Subcutaneous abdominal adipose tissue (tissue), 5 donors: ENCODE results near the gene ABCG1.

Experiments
- H3K27ac ChIP-seq: one replicate; pipeline ENCODE4 v1.7.0; 2013; ENCODE audit warnings: low read depth, mild to moderate bottlenecking, inconsistent platforms, low read length, moderate library complexity
- H3K27me3 ChIP-seq, 5 donors: one replicate each; pipeline ENCODE4 v1.7.0; 2013; ENCODE audit warnings: low read length in 5 of 5, inconsistent platforms in 1 of 5; ENCODE audit not compliant: control insufficient read depth in 5 of 5, insufficient read depth in 4 of 5
- H3K36me3 ChIP-seq, 5 donors: one replicate each; pipeline ENCODE4 v1.7.0; 2013; ENCODE audit warnings: low read length in 5 of 5; ENCODE audit not compliant: control insufficient read depth in 5 of 5, insufficient read depth in 5 of 5
- H3K4me1 ChIP-seq, 5 donors: one replicate each; pipeline ENCODE4 v1.7.0; 2013; ENCODE audit warnings: low read length in 5 of 5, mild to moderate bottlenecking in 3 of 5, moderate library complexity in 1 of 5; ENCODE audit not compliant: control insufficient read depth in 5 of 5, insufficient read depth in 5 of 5
- H3K4me3 ChIP-seq, 5 donors: one replicate each; pipeline ENCODE4 v1.7.0; 2013; ENCODE audit warnings: low read length in 5 of 5, low read depth in 1 of 5
- H3K9ac ChIP-seq, 5 donors: one replicate each; pipeline ENCODE4 v1.7.0; 2013; ENCODE audit warnings: low read length in 5 of 5, mild to moderate bottlenecking in 4 of 5, moderate library complexity in 3 of 5
- H3K9me3 ChIP-seq, 5 donors: one replicate each; pipeline ENCODE4 v1.7.0; 2013; ENCODE audit warnings: low read length in 5 of 5; ENCODE audit not compliant: control insufficient read depth in 5 of 5
- donor health status: healthy.
- donor health status: healthy.
- donor health status: healthy.
- donor health status: healthy.
- donor health status: healthy.

Gene ABCG1

DNA sequence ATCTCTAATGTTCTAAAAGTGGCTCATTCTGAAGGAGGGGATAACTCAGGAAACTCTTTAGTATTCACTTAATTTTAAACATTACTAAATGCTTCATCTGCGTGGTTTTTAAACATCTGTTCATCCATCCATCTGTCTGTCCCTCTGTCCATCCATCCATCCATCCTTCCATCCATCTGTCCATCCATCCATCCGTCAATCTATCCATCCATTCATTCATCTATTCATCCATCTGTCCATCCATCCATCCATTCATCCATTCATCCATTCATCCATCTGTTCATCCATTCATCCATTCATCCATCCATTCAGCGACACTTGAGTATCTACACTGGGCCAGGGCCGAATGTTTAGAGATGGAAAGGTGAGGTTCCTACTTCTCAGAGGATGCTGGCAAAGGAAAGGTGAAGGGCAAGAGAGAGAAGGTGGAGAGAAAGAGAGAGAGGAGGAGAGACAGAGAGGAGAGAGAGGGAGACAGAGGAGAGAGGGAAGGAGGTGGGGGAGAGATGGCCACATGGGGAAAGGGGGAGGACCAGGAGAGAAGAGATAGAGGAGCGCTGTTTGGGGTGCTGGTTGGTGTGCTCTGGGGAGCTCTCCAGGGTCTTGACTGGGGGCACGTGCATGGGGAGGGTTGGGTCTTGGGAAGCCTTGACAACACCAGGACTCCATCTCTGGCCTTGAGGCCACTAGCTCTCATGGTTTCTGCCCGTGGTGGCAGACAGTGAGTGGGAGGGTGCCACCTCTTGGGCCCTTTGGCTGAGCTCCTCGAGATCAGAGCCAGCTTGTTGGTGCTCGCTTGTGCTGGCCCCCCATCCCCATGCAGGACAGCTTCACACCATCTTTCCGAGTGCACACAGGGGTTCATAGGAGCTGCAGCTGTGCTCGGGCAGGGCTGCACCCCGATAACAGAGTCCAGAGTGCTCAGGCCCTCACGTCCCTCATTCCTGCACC is 45.6 kb downstream of the ABCG1 start:
- peak overlapping the region; percentile 81 for H3K27ac ChIP-seq

DNA sequence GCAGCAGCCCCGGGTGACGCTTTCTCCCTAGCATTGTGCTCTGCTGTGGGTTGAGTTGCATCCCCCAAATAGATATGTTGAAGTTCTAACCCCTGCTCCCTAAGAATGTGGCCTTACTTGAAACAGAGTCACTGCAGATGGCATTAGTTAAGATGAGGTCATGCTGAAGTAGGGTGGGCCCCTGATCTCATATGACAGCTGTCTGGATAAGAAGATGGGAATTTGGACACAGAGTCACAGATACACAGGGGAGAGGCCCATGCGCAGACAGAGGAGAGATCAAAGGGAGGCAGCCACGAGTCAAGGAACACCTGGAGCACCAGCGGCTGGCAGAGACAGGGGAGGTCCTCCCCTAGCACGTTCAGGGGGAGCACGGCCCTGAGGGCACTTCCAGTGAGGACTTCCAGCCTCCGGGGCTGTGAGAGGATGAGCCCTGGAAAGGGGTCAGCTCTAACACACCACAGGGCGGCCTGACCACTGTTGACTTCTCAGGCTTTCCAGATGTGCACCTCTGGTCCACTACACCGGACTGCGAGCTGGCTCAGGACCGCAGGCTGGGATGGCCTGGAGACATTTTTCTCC is 46.4 kb downstream of the ABCG1 start:
- H3K27ac ChIP-seq, result no peak overlapping the region
- no peak overlapping the region for H3K9ac ChIP-seq
- H3K9me3 ChIP-seq, result no peaks in the 10 kb centered on the region
- H3K4me1 ChIP-seq, result peaks cover 0 to 61% (median 40%) of the 10 kb centered on the region in 5 donors
- H3K4me3 ChIP-seq, result no peak overlapping the region
- H3K36me3 ChIP-seq, result no peaks in the 10 kb centered on the region
- peaks cover 0 to 10% (median 3%) of the 10 kb centered on the region in 5 donors for H3K27me3 ChIP-seq

More for the DNA sequence above, 45.6 kb downstream of the ABCG1 start:
- H3K9ac ChIP-seq, result peak overlapping the region in 1 of 5 donors; percentile 18
- peaks cover 0 to 13% (median 3%) of the 10 kb centered on the region in 5 donors for H3K27me3 ChIP-seq
- no peaks in the 10 kb centered on the region for H3K9me3 ChIP-seq
- H3K4me3 ChIP-seq, result no peak overlapping the region
- H3K36me3 ChIP-seq, result no peaks in the 10 kb centered on the region
- peaks cover 2 to 68% (median 40%) of the 10 kb centered on the region in 5 donors for H3K4me1 ChIP-seq

DNA sequence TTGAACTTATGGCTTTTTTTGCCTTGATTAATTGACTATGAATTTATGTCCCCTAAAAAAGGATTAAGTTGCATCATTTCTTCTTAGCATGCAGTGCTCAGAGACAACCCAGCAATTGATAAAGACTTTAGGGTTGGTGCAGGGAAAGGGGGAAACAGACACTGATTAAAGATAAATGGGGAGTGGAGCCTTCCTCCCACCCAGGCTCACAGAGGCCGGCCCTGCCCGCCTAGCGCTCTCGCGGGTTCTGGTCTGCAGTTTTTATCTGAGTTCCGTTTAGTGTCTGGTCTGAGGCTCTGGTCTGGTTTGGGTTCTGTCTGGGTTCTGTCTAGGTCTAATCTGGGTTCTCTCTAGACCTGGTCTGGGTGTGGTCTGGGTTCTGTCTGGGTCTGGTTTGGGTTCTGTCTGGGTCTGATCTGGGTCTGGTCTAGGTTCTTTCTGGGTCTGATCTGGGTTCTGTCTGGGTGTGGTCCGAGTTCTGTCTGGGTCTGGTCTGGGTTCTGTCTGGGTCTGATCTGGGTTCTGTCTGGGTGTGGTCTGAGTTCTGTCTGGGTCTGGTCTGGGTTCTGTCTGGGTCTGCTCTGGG is 48.1 kb downstream of the ABCG1 start:
- no peak overlapping the region for H3K9ac ChIP-seq
- H3K4me1 ChIP-seq, result peaks cover 0 to 51% (median 30%) of the 10 kb centered on the region in 5 donors

DNA sequence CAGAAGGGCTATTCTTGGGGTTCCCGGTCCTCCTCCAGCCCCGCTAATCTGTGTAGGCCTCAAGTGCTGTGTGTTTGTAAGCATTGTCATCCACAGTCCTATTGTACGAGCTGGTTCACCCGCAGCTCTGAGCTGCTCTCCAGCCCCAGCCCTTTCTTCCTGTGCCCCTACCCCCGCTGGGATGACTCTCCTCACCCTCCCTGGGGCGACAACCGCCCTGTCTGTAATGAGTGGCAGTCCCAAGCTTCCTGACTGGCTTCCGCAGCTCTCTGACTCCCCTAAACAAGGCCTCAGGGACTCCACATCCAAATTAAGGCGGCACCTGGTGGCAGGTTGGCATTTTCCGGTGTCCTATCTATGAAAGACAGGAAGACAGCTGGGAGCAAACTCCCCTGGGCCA is 50.4 kb downstream of the ABCG1 start:
- Histone ChIP-seq H3K4me3 (no peak overlapping the region), H3K4me1 (peaks cover 0 to 30% (median 12%) of the 10 kb centered on the region in 5 donors), H3K27ac (no peak overlapping the region), H3K9ac (peak overlapping the region in 1 of 5 donors; percentile 35), H3K36me3 (peaks cover 0 to 20% (median 16%) of the 10 kb centered on the region in 5 donors), H3K9me3 (no peaks in the 10 kb centered on the region), H3K27me3 (peaks cover 0 to 3% (median 0%) of the 10 kb centered on the region in 5 donors)

More for the DNA sequence above, 48.1 kb downstream of the ABCG1 start:
- peaks cover 0 to 10% (median 0%) of the 10 kb centered on the region in 5 donors for H3K27me3 ChIP-seq
- H3K27ac ChIP-seq, result no peak overlapping the region
- H3K36me3 ChIP-seq, result peaks cover 0 to under 1% (median 0%) of the 10 kb centered on the region in 5 donors
- no peaks in the 10 kb centered on the region for H3K9me3 ChIP-seq
- no peak overlapping the region for H3K4me3 ChIP-seq

DNA sequence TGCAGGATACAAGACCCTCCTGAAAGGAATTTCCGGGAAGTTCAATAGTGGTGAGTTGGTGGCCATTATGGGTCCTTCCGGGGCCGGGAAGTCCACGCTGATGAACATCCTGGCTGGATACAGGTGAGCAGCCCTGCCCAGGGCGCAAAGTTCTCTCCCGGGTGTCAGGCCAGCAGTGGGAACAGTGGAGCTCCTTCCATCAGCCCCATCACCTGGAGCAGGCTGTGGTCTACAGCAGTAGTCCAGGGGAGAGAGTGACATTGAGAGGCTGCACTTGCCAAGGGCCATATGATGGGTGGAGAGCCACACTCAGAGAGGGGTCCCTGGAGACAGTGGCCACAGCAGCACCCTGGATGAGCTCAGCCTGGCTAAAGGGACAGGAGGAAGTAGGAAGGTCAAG is 52.1 kb downstream of the ABCG1 start:
- H3K9me3 ChIP-seq, result no peaks in the 10 kb centered on the region
- peaks cover 0 to 25% (median 12%) of the 10 kb centered on the region in 5 donors for H3K4me1 ChIP-seq
- peaks cover 0 to 3% (median 0%) of the 10 kb centered on the region in 5 donors for H3K27me3 ChIP-seq
- H3K36me3 ChIP-seq, result peaks cover 0 to 32% (median 22%) of the 10 kb centered on the region in 5 donors
- no peak overlapping the region for H3K27ac ChIP-seq
- H3K9ac ChIP-seq, result no peak overlapping the region
- no peak overlapping the region for H3K4me3 ChIP-seq

DNA sequence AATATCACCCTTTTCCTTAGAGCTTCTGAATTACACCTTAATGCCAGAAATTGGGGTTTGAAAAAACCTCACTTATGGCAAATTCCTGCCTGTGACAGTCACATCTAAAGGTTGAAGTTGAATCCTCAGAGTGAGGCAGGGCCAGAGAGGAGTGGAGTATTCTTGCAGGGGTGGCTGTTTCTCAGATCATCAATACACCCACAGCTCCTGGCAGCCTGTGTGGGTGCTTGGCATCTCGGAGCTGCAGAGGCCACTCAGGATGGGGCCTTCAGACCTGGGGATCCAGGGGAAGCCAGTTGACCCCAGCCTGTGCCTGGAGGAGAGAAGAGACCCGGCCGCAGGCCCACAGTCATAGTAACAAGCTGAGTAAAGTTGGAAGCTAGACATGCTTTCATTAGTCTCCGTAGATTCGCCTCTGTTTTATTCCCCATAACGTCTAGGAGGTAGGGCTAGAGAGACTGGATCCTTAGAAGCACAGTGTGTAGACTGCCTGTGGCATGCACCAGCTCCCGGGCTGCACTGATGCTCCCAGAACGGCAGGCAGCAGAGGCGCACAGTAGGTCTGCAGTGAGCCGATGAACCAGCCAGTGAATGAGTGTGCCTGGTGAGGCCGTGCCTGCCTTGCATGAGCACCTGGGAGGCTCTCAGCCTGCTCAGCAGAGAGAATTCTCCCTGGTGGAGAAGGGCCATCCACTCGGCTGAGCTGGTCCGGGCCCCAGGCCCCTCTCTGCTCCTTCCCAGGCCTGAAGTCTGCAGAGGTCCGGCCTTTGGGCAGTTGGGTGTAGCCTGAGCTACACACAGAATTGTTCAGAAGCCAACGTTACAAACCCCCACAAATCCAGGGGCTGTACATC is 53.4 kb downstream of the ABCG1 start:
- H3K27ac ChIP-seq, result no peak overlapping the region
- H3K27me3 ChIP-seq, result peaks cover 0 to 3% (median 2%) of the 10 kb centered on the region in 5 donors
- no peaks in the 10 kb centered on the region for H3K9me3 ChIP-seq
- H3K4me3 ChIP-seq, result no peak overlapping the region
- peaks cover 0 to 30% (median 12%) of the 10 kb centered on the region in 5 donors for H3K4me1 ChIP-seq
- no peak overlapping the region for H3K9ac ChIP-seq
- peaks cover 0 to 42% (median 32%) of the 10 kb centered on the region in 5 donors for H3K36me3 ChIP-seq

DNA sequence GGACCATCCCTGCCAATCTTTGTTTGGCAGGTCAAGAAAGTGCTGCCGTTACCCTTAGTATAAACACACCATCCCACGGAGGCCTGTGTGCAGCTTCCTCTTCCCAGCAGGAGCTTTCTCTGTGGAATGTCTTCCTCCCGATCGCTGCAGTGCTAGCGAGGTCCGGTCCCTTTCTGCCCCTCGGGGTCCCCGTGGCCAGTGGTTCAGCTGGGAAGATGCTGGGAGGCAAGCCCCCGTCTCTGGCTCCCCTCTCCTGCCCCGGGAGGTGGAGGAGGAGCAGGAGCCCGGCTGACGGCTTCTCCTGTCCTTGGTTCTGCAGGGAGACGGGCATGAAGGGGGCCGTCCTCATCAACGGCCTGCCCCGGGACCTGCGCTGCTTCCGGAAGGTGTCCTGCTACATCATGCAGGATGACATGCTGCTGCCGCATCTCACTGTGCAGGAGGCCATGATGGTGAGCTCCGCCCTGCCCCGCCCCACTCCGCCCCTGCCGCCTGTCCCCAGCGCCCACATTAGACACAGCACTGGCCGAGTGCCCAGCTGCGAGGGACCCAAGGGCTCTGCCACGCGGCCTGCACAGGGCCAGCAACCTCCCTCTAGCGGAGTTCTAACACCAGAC is 54.2 kb downstream of the ABCG1 start:
- no peak overlapping the region for H3K27ac ChIP-seq
- H3K27me3 ChIP-seq, result peaks cover 0 to 3% (median 2%) of the 10 kb centered on the region in 5 donors
- no peak overlapping the region for H3K9ac ChIP-seq
- peaks cover 0 to 26% (median 8%) of the 10 kb centered on the region in 5 donors for H3K4me1 ChIP-seq
- H3K36me3 ChIP-seq, result peaks cover 0 to 42% (median 32%) of the 10 kb centered on the region in 5 donors
- no peaks in the 10 kb centered on the region for H3K9me3 ChIP-seq
- H3K4me3 ChIP-seq, result no peak overlapping the region

DNA sequence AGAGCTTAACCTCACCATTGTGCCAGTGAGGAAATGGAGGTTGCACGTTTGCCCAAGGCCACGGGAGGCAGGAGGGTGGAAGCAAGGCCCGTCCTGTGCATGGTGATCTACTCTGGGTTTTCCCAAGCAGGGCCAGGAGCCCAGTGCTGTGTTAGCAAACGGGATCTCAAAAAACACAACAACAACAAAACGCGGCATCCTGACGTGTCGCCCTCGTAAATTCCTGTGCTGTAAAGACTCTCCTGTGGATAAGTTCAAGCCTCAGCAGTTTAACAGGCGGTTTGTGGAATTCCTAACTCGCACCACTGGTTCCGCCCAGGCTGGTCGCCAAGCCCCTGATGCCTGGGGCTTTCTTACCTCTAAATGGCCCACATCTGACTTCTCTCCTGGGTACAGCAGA is 57.1 kb downstream of the ABCG1 start:
- Histone ChIP-seq H3K4me1 (peaks cover 0 to 6% (median 0%) of the 10 kb centered on the region in 5 donors), H3K9me3 (no peaks in the 10 kb centered on the region), H3K27me3 (peaks cover 0 to 3% (median 0%) of the 10 kb centered on the region in 5 donors), H3K9ac (no peak overlapping the region), H3K4me3 (no peak overlapping the region), H3K27ac (no peak overlapping the region), H3K36me3 (peaks cover 0 to 67% (median 44%) of the 10 kb centered on the region in 5 donors)
